ENCODE measurements around the gene RASA4B. TPM values are rescaled to one million over a fixed set of nuclear protein-coding genes. Genes with fewer than 3 reads are reported as not detected.
"Not testable (repeated sequence)": the region's sequence is repeated elsewhere in the genome, so short reads cannot be mapped to it uniquely, and the experiment has no call there.

Gene RASA4B
- total and polyA plus RNA-seq, 2 of the 4 experiments (the other 2 are of a cell fraction), result 1.8 to 7.7 TPM

DNA sequence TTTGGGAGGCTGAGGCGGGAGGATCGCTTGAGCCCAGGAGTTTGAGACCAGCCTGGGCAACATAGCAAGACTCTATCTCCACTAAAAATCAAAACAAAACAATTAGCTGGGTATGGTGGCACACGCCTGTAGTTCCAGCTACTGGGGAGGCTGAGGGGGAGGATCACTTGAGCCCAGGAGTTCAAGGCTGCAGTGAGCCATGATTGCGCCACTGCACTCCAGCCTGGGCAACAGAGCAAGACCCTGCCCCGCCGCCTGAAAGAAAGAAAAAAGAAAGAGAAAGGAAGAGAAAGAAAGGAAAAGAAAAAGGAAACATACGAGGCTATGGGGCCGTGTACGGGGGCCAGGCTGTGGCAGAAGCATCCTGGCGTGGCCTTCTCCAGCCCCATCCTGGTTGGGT, 62.6 kb downstream of the RASA4B start:
- Histone ChIP-seq H3K36me3 (ENCODE audit: control insufficient read depth, insufficient read depth, low read length) (peaks cover 27% of the 10 kb centered on the region), H4K20me1 (ENCODE audit: insufficient read depth, low read length) (peaks cover 12% of the 10 kb centered on the region), H3K79me1 (ENCODE audit: low read depth in 1 of 2, low read length in 2 of 2) (peaks cover 0 to 18% of the 10 kb centered on the region in 2 experiments; a peak in 2 of 4 replicates)
- DNase-seq; H3K14ac ChIP-seq (replicated peaks; ENCODE audit: low read depth, low read length); H3K9ac ChIP-seq (ENCODE audit: low read depth, low read length); in situ Hi-C loops (cut with MboI; ENCODE audit: low sequenced_read_pairs); H3K4ac ChIP-seq (ENCODE audit: low read depth, low read length); H3K4me3 ChIP-seq (ENCODE audit: insufficient read depth, low read depth, low read length); ATAC-seq (ENCODE audit: low read depth); intact Hi-C loops (cut with micrococcal nuclease); H2AFZ ChIP-seq (replicated peaks; ENCODE audit: low read length, poor library complexity); POLR2A ChIA-PET (ENCODE audit: unreplicated experiment); H2BK15ac ChIP-seq (ENCODE audit: low read depth, low read length); BruUV-seq (replicated peaks); H2BK5ac ChIP-seq (ENCODE audit: low read depth, low read length, poor library complexity, severe bottlenecking); H3K27me3 ChIP-seq (ENCODE audit: control insufficient read depth, insufficient read depth, low read length); H3K4me2 ChIP-seq (ENCODE audit: low read depth, low read length); H2AK5ac ChIP-seq (ENCODE audit: low read depth, low read length); H2BK120ac ChIP-seq (ENCODE audit: low read depth, low read length); H4K5ac ChIP-seq (ENCODE audit: low read depth, low read length); H3K4me1 ChIP-seq (ENCODE audit: control insufficient read depth, insufficient read depth, low read length); H3K27ac ChIP-seq (ENCODE audit: insufficient read depth, low read length); dilution Hi-C loops (cut with HindIII; ENCODE audit: low sequenced_read_pairs, unreplicated experiment); H3K9me1 ChIP-seq (ENCODE audit: insufficient read depth, low read length); H2AK9ac ChIP-seq (replicated peaks; ENCODE audit: low read depth, low read length, poor library complexity); H3K9me3 ChIP-seq (ENCODE audit: control insufficient read depth, insufficient read depth, low read length); H2BK20ac ChIP-seq (ENCODE audit: low read depth, low read length); H3K23ac ChIP-seq (ENCODE audit: low read depth, low read length); H3K56ac ChIP-seq (ENCODE audit: extremely low read depth, insufficient read depth, low read length); H3K18ac ChIP-seq (ENCODE audit: low read depth, low read length); CTCF ChIA-PET; H4K8ac ChIP-seq (ENCODE audit: low read depth in 2 of 2, low read length in 2 of 2); H4K91ac ChIP-seq (ENCODE audit: insufficient read depth, low read depth, low read length): not testable (repeated sequence)
- WGBS, 2 experiments (ENCODE audit: extremely low coverage in 2 of 2, insufficient read length in 1 of 2), result 100% methylated on average over 2 of the region's 10 CpGs; no CpG with 5 or more reads in 1 of the 2 experiments
